ENCODE data around the gene SAFB. TPM values are rescaled to one million over a fixed set of nuclear protein-coding genes. Genes with fewer than 3 reads are reported as not detected.

SAFB gene
- total RNA-seq, 1 donor from 2014 or later = 97.1 TPM

GRCh38 chr19:5671600-5671999 is 48.7 kb downstream of the SAFB start:
- no peak for TF ChIP-seq CTCF (IDR thresholded peaks at IDR 0.05)
- Mint-ChIP-seq H3K4me3 (ENCODE audit: unreplicated experiment) (no peak overlapping the region), H3K27ac (ENCODE audit: unreplicated experiment) (no peak overlapping the region), H3K27me3 (ENCODE audit: unreplicated experiment) (no peaks in the 10 kb centered on the region), H3K4me1 (ENCODE audit: unreplicated experiment) (no peaks in the 10 kb centered on the region), H3K36me3 (ENCODE audit: unreplicated experiment) (peaks cover 16% of the 10 kb centered on the region), H3K9me3 (ENCODE audit: unreplicated experiment) (no peaks in the 10 kb centered on the region)
- no peak for DNase-seq (ENCODE audit: extremely low spot score, unreplicated experiment)

GRCh38 chr19:5672708-5673459 is 50.0 kb downstream of the SAFB start:
- H3K27ac Mint-ChIP-seq (ENCODE audit: unreplicated experiment) = no peak overlapping the region
- H3K36me3 Mint-ChIP-seq (ENCODE audit: unreplicated experiment) = peaks cover 5% of the 10 kb centered on the region
- no peak overlapping the region for H3K4me3 Mint-ChIP-seq (ENCODE audit: unreplicated experiment)

GRCh38 chr19:5673752-5674151 is 50.9 kb downstream of the SAFB start:
- no peak for DNase-seq (ENCODE audit: extremely low spot score, unreplicated experiment)
- no peak for TF ChIP-seq CTCF (IDR thresholded peaks at IDR 0.05)
- Mint-ChIP-seq H3K36me3 (ENCODE audit: unreplicated experiment) (peaks cover 5% of the 10 kb centered on the region), H3K27ac (ENCODE audit: unreplicated experiment) (no peak overlapping the region), H3K27me3 (ENCODE audit: unreplicated experiment) (no peaks in the 10 kb centered on the region), H3K9me3 (ENCODE audit: unreplicated experiment) (no peaks in the 10 kb centered on the region), H3K4me1 (ENCODE audit: unreplicated experiment) (peaks cover under 1% of the 10 kb centered on the region), H3K4me3 (ENCODE audit: unreplicated experiment) (no peak overlapping the region)

More at GRCh38 chr19:5672708-5673459, 50.0 kb downstream of the SAFB start:
- Mint-ChIP-seq H3K4me1 (ENCODE audit: unreplicated experiment) (no peaks in the 10 kb centered on the region), H3K9me3 (ENCODE audit: unreplicated experiment) (no peaks in the 10 kb centered on the region), H3K27me3 (ENCODE audit: unreplicated experiment) (no peaks in the 10 kb centered on the region)
- TF ChIP-seq CTCF (IDR thresholded peaks at IDR 0.05) = no peak
- no peak for DNase-seq (ENCODE audit: extremely low spot score, unreplicated experiment)

GRCh38 chr19:5674714-5675113 is 51.8 kb downstream of the SAFB start:
- Mint-ChIP-seq H3K4me1 (ENCODE audit: unreplicated experiment) (peaks cover 10% of the 10 kb centered on the region), H3K4me3 (ENCODE audit: unreplicated experiment) (no peak overlapping the region), H3K9me3 (ENCODE audit: unreplicated experiment) (no peaks in the 10 kb centered on the region), H3K27me3 (ENCODE audit: unreplicated experiment) (no peaks in the 10 kb centered on the region), H3K27ac (ENCODE audit: unreplicated experiment) (no peak overlapping the region), H3K36me3 (ENCODE audit: unreplicated experiment) (peaks cover 6% of the 10 kb centered on the region)
- no peak for DNase-seq (ENCODE audit: extremely low spot score, unreplicated experiment)
- TF ChIP-seq CTCF (IDR thresholded peaks at IDR 0.05) = no peak

- Mint-ChIP-seq H3K36me3 (ENCODE audit: unreplicated experiment) (peaks cover 5% of the 10 kb centered on the region), H3K9me3 (ENCODE audit: unreplicated experiment) (no peaks in the 10 kb centered on the region), H3K27me3 (ENCODE audit: unreplicated experiment) (no peaks in the 10 kb centered on the region), H3K27ac (ENCODE audit: unreplicated experiment) (no peak overlapping the region), H3K4me1 (ENCODE audit: unreplicated experiment) (peaks cover 10% of the 10 kb centered on the region), H3K4me3 (ENCODE audit: unreplicated experiment) (no peak overlapping the region)
- DNase-seq (ENCODE audit: extremely low spot score, unreplicated experiment) = no peak
- TF ChIP-seq CTCF (IDR thresholded peaks at IDR 0.05) = no peak
Measured at GRCh38 chr19:5676105-5676771, 53.4 kb downstream of the SAFB start.

All from osteocyte (in vitro differentiated cells).